ENCODE results near the gene SHPK.

DNA sequence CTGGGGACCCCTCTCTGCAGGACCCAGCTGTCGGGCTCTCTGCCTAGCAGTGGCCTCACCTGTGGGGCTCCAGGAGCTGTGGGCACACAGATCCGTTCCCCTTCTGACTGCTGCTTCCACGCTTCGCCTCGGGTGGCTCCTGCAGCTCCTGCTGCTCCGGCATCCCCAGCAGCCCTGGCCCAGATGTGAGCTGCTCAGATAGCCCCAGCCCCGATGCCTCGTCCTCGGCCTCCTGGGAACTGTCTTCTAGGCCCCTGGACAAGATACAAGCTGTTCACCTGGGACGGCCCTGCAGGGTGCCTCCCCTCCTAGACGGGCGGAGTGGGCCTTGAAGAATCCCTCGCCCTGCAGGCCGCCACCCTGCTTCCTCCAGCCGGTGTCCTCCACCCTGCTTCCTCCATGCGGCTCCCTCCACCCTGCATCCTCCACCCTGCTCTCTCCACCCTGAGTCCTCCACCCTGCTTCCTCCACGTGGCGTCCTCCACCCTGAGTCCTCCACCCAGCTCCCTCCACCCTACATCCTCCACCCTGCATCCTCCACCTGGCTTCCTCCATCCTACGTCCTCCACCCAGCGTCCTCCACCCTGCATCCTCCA, 43.6 kb upstream of the SHPK start:
- no peak for TF ChIP-seq CTCF (IDR thresholded peaks at IDR 0.05; ENCODE audit: low read length)
- no peak for TF ChIP-seq EZH2 (optimal IDR thresholded peaks at IDR 0.05; ENCODE audit: low read depth, low read length)
- no peak for TF ChIP-seq EZH2phosphoT487 (IDR thresholded peaks at IDR 0.05; ENCODE audit: low read length)

Measured in MM.1S (cell line).